D341Med (cell line): ENCODE data around the gene DYNAP.

Source experiments
- DNase-seq: peaks from one replicate; pipeline ENCODE4 v3.0.0; 2012; ENCODE audit warnings: low spot score

Gene DYNAP

GRCh38 chr18:54590945-54591344 lies at the start of gene DYNAP:
Gene DYNAP, plus strand, starts transcription at chr18:54591245. Its CDS starts 38 bp downstream, at chr18:54591283.
- no peak for DNase-seq

GRCh38 chr18:54551590-54551989 lies 39.5 kb upstream of the DYNAP start:
- no peak for DNase-seq

GRCh38 chr18:54555286-54555685 lies 35.8 kb upstream of the DYNAP start:
- DNase-seq: no peak

- DNase-seq: no peak
These were observed 35.0 kb upstream of the DYNAP start for GRCh38 chr18:54555996-54556395.

GRCh38 chr18:54557958-54558357 lies 33.1 kb upstream of the DYNAP start:
- no peak for DNase-seq

GRCh38 chr18:54558609-54559585 lies 32.1 kb upstream of the DYNAP start:
- peak; percentile 57 for DNase-seq

- no peak for DNase-seq
These were observed 29.3 kb upstream of the DYNAP start for GRCh38 chr18:54561706-54562267.

GRCh38 chr18:54580202-54580729 lies 10.8 kb upstream of the DYNAP start:
- DNase-seq: no peak

- no peak for DNase-seq
These were observed 7.0 kb upstream of the DYNAP start for GRCh38 chr18:54584065-54584464.

- no peak for DNase-seq
These were observed 5.3 kb upstream of the DYNAP start for GRCh38 chr18:54585743-54586142.

GRCh38 chr18:54604211-54604610 lies 13.2 kb downstream of the DYNAP start:
- no peak for DNase-seq

GRCh38 chr18:54606835-54607212 lies 15.8 kb downstream of the DYNAP start:
- DNase-seq: no peak

- no peak for DNase-seq
These were observed 16.4 kb downstream of the DYNAP start for GRCh38 chr18:54607213-54608027.

- no peak for DNase-seq
These were observed 17.1 kb downstream of the DYNAP start for GRCh38 chr18:54608028-54608642.

- no peak for DNase-seq
These were observed 20.8 kb downstream of the DYNAP start for GRCh38 chr18:54611816-54612215.

GRCh38 chr18:54612237-54612636 lies 21.2 kb downstream of the DYNAP start:
- no peak for DNase-seq

- no peak for DNase-seq
These were observed 22.1 kb downstream of the DYNAP start for GRCh38 chr18:54613174-54613573.

GRCh38 chr18:54616220-54616848 lies 25.3 kb downstream of the DYNAP start:
- no peak for DNase-seq

GRCh38 chr18:54622084-54622483 lies 31.0 kb downstream of the DYNAP start:
- no peak for DNase-seq

GRCh38 chr18:54626779-54627178 lies 35.7 kb downstream of the DYNAP start:
- no peak for DNase-seq

GRCh38 chr18:54630963-54631362 lies 39.9 kb downstream of the DYNAP start:
- no peak for DNase-seq
